ENCODE results near the gene HOXA3. TPM values are rescaled to one million over a fixed set of nuclear protein-coding genes. Genes with fewer than 3 reads are reported as not detected.
A peak's percentile ranks its signal among the peaks of the same experiment; 100 is the strongest.

HOXA3 gene
- total RNA-seq, 3 donors from 2014 or later = 4.5 to 6.4 (median 4.6) TPM

GRCh38 chr7:27159266-27160144 lies 7.1 kb upstream of the HOXA3 start:
- Histone ChIP-seq H3K27me3 (peaks cover 3 to 26% of the 10 kb centered on the region in 2 donors), H3K36me3 (no peaks in the 10 kb centered on the region), H3K9me3 (no peaks in the 10 kb centered on the region), H3K4me1 (peaks cover 3 to 5% of the 10 kb centered on the region in 2 donors), H3K4me3 (peak overlapping the region in 2 of 3 donors; percentile 65 to 85), H3K27ac (peak overlapping the region; percentile 91 to 96)
- intact Hi-C loops (cut with DNase I; ENCODE audit: low total_unique reads) = loop anchor here (5.0 to 10.0 kb wide), 2 partner anchors 792 to 955 kb away; partner anchors contain the start of genes CBX3 and HNRNPA2B1
- peak in 1 of 2 donors; percentile 45 for DNase-seq (ENCODE audit: low spot score in 2 of 2)
- TF ChIP-seq, protein P1, sequence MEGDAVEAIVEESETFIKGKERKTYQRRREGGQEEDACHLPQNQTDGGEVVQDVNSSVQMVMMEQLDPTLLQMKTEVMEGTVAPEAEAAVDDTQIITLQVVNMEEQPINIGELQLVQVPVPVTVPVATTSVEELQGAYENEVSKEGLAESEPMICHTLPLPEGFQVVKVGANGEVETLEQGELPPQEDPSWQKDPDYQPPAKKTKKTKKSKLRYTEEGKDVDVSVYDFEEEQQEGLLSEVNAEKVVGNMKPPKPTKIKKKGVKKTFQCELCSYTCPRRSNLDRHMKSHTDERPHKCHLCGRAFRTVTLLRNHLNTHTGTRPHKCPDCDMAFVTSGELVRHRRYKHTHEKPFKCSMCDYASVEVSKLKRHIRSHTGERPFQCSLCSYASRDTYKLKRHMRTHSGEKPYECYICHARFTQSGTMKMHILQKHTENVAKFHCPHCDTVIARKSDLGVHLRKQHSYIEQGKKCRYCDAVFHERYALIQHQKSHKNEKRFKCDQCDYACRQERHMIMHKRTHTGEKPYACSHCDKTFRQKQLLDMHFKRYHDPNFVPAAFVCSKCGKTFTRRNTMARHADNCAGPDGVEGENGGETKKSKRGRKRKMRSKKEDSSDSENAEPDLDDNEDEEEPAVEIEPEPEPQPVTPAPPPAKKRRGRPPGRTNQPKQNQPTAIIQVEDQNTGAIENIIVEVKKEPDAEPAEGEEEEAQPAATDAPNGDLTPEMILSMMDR (IDR thresholded peaks at IDR 0.05) = no peak
- TF ChIP-seq POLR2AphosphoS5 (IDR thresholded peaks at IDR 0.05) (no peak), POLR2A (IDR thresholded peaks at IDR 0.05) (no peak)

GRCh38 chr7:27158436-27159265 lies 6.3 kb upstream of the HOXA3 start:
- intact Hi-C loops (cut with DNase I; ENCODE audit: low total_unique reads) = loop anchor here (10.0 kb wide), 1 partner anchor 954 kb away; the partner anchor contains the start of genes CBX3 and HNRNPA2B1
- H3K36me3 ChIP-seq = no peaks in the 10 kb centered on the region
- H3K27ac ChIP-seq = peak overlapping the region; percentile 91 to 96
- TF ChIP-seq, protein P1 (IDR thresholded peaks at IDR 0.05) = no peak
- TF ChIP-seq POLR2A (IDR thresholded peaks at IDR 0.05) (no peak), POLR2AphosphoS5 (IDR thresholded peaks at IDR 0.05) (no peak)
- H3K4me3 ChIP-seq = peak overlapping the region in 2 of 3 donors; percentile 65 to 93
- DNase-seq (ENCODE audit: low spot score in 2 of 2) = peak in 1 of 2 donors; percentile 52
- peaks cover 3 to 5% of the 10 kb centered on the region in 2 donors for H3K4me1 ChIP-seq
- H3K9me3 ChIP-seq = no peaks in the 10 kb centered on the region
- H3K27me3 ChIP-seq = peaks cover 3 to 29% of the 10 kb centered on the region in 2 donors

GRCh38 chr7:27157702-27158431 lies 5.5 kb upstream of the HOXA3 start:
- no peaks in the 10 kb centered on the region for H3K36me3 ChIP-seq
- no peaks in the 10 kb centered on the region for H3K9me3 ChIP-seq
- H3K4me1 ChIP-seq = peaks cover 4 to 5% of the 10 kb centered on the region in 2 donors
- TF ChIP-seq POLR2A (IDR thresholded peaks at IDR 0.05) (no peak), POLR2AphosphoS5 (IDR thresholded peaks at IDR 0.05) (no peak)
- TF ChIP-seq, protein P1 (IDR thresholded peaks at IDR 0.05) = no peak
- H3K27me3 ChIP-seq = peaks cover 5 to 37% of the 10 kb centered on the region in 2 donors
- H3K27ac ChIP-seq = peak overlapping the region; percentile 91 to 96
- H3K4me3 ChIP-seq = peak overlapping the region in 2 of 3 donors; percentile 65 to 93
- intact Hi-C loops (cut with DNase I; ENCODE audit: low total_unique reads) = loop anchor here (10.0 kb wide), 1 partner anchor 953 kb away; the partner anchor contains the start of genes CBX3 and HNRNPA2B1
- DNase-seq (ENCODE audit: low spot score in 2 of 2) = peak in 1 of 2 donors; percentile 41

DNA sequence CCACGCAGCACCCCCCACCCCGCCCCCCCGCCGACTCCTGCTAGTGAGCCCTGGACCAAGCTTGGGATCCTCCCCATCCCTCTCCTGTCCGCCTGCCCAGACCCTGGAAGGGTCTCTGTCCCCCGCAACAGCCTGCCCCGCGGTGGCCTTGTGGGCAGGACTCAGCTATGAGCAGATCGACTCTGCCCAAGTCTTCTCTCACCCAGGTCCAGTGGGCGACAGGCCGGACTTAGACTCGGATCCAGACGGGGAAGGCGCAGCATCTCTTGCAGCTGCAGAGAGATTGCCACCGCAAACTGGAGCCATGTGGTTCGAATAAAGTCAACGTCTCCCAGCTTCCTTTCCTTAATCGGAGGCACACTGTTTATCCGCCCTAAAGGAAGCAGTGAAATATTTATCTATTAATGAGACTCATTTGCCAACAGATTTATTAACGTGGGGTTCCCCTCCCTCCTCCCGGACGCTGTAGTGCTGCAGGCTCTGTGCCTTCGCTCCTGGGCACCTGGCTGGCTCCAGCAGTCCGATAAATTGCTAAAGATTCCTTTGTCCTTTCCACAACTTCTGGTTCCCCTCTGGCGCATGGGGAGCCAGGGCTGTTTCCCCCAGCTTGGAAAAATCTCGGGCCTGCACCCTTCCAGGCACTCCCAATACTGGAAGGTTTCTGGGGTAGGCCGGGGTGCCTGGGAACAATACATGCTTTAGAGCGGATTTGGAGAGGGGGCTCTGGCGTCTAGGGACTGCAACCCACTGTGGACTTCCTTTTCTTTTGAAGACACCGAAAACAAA lies 4.7 kb upstream of the HOXA3 start:
- Histone ChIP-seq H3K4me1 (peaks cover 5 to 9% of the 10 kb centered on the region in 2 donors), H3K4me3 (peak overlapping the region; percentile 65 to 93 (median 67)), H3K36me3 (no peaks in the 10 kb centered on the region), H3K27ac (peak overlapping the region; percentile 91 to 96), H3K27me3 (peaks cover 7 to 44% of the 10 kb centered on the region in 2 donors), H3K9me3 (no peaks in the 10 kb centered on the region)
- intact Hi-C loops (cut with DNase I; ENCODE audit: low total_unique reads) = loop anchor here (10.0 kb wide), 1 partner anchor 952 kb away; the partner anchor contains the start of genes CBX3 and HNRNPA2B1
- TF ChIP-seq, protein P1 (IDR thresholded peaks at IDR 0.05) = no peak
- no peak for TF ChIP-seq POLR2A (IDR thresholded peaks at IDR 0.05)
- no peak for TF ChIP-seq POLR2AphosphoS5 (IDR thresholded peaks at IDR 0.05)
- DNase-seq (ENCODE audit: low spot score in 2 of 2) = peak in 1 of 2 donors; percentile 50

Measured in breast epithelium (tissue), 4 donors.